HepG2 (cell line): Measurements from ENCODE around the gene TTLL12. TPM values are rescaled to one million over a fixed set of nuclear protein-coding genes. Genes with fewer than 3 reads are reported as not detected.

Experiments used
- ATAC-seq: fragments of 200-7000 bp; cut with Tn5 transposase; 3 replicates; pipeline ENCODE4 v1.9.1; 2020; ENCODE audit warnings: mild to moderate bottlenecking, moderate library complexity
- BruUV-seq: library from RNA; stranded (reverse); fragments of 400-500 nt; replicated peaks from 2 replicates; lab custom pipeline; 2021; lab: Mats Ljungman, UMichigan
- CTCF ChIA-PET: fragments of 300-600 bp; formaldehyde crosslinking; extraction: SDS; loops from one replicate; lab custom pipeline; 2021; ENCODE audit warnings: low total read pairs, inconsistent platforms, low intra/inter-chr PET ratio; lab: Yijun Ruan, JAX
- POLR2A ChIA-PET: fragments of 350-600 bp; sonication (Branson Sonifier 250); formaldehyde crosslinking; loops from one replicate; lab custom pipeline; 2020; ENCODE audit warnings: antibody characterized with exemption, inconsistent platforms; lab: Yijun Ruan, JAX
- DNase-seq: peaks from one replicate; pipeline ENCODE4 v3.0.0-alpha.2; 2015; ENCODE audit warnings: low spot score
- FAIRE-seq: peaks from 3 replicates; lab custom pipeline; 2011; peaks lifted over from hg19 to GRCh38; lab: Jason Lieb, UNC
- H2AFZ ChIP-seq: one replicate; pipeline ENCODE4 v1.6.1; 2011; ENCODE audit warnings: low read length, inconsistent platforms
- H3K27ac ChIP-seq: fragments of 300-600 bp; 3 replicates; pipeline ENCODE4 v1.8.0; 2011; ENCODE audit warnings: mixed run types, mild to moderate bottlenecking, mixed read lengths, low read length, inconsistent platforms; ENCODE audit not compliant: insufficient read depth; ENCODE audit errors: extremely low read length
- H3K27me3 ChIP-seq, 2 experiments: fragments of 200-600 bp in 1 of 2; 2 replicates in 1 of 2; 3 replicates in 1 of 2; pipeline versions ENCODE4 v1.6.0 to v1.8.0; 2011; ENCODE audit warnings: low read length in 2 of 2, mild to moderate bottlenecking in 2 of 2, moderate library complexity in 2 of 2, inconsistent platforms in 1 of 2; ENCODE audit not compliant: insufficient read depth in 2 of 2, control insufficient read depth in 1 of 2
- H3K36me3 ChIP-seq, 2 experiments: fragments of 200-600 bp in 1 of 2; replicated peaks in 1 of 2; 2 replicates in 1 of 2; 3 replicates in 1 of 2; pipeline versions ENCODE4 v1.5.1 to v1.8.0; 2011; ENCODE audit warnings: low read length in 2 of 2, inconsistent platforms in 1 of 2; ENCODE audit not compliant: insufficient read depth in 2 of 2, control insufficient read depth in 1 of 2
- H3K4me1 ChIP-seq: 2 replicates; pipeline ENCODE4 v1.5.1; 2012; ENCODE audit warnings: low read length, inconsistent platforms; ENCODE audit not compliant: insufficient read depth
- H3K4me2 ChIP-seq: 2 replicates; pipeline ENCODE4 v1.6.0; 2011; ENCODE audit warnings: low read depth, low read length, inconsistent platforms
- H3K4me3 ChIP-seq, 3 experiments: fragments of 200-600 bp in 1 of 3; sonication (generic), shearing (Covaris generic) in 1 of 3; replicated peaks in 1 of 3; 2 replicates each; pipeline ENCODE4 v1.5.1; 2011 to 2016; ENCODE audit warnings: low read length in 3 of 3, inconsistent platforms in 2 of 3, low read depth in 2 of 3, mild to moderate bottlenecking in 2 of 3, control low read depth in 1 of 3, mixed read lengths in 1 of 3; ENCODE audit not compliant: insufficient read depth in 1 of 3
- H3K79me2 ChIP-seq: one replicate; pipeline ENCODE4 v1.6.1; 2011; ENCODE audit warnings: low read length, inconsistent platforms; ENCODE audit not compliant: insufficient read depth
- H3K9ac ChIP-seq: 2 replicates; pipeline ENCODE4 v1.6.0; 2011; ENCODE audit warnings: mild to moderate bottlenecking, low read depth, low read length, inconsistent platforms; ENCODE audit not compliant: insufficient read depth
- H3K9me3 ChIP-seq: 2 replicates; pipeline ENCODE4 v1.5.1; 2012; ENCODE audit warnings: mild to moderate bottlenecking, low read length
- H4K20me1 ChIP-seq: 2 replicates; pipeline ENCODE4 v1.6.0; 2011; ENCODE audit warnings: inconsistent platforms, mild to moderate bottlenecking, low read length, moderate library complexity; ENCODE audit not compliant: insufficient read depth
- CCDC6 ChIP-seq: sonication (generic); formaldehyde crosslinking; IDR thresholded peaks from 2 replicates; pipeline ENCODE4 v1.8.1; 2022; ENCODE audit warnings: mild to moderate bottlenecking, missing genetic modification reagents, moderate library complexity
- CEBPB ChIP-seq: IDR thresholded peaks from 2 replicates; pipeline ENCODE4 v1.6.1; 2011; ENCODE audit warnings: low read depth, low read length, improper control_type of control experiment, borderline replicate concordance
- UBTF ChIP-seq: sonication (generic); formaldehyde crosslinking; IDR thresholded peaks from 2 replicates; pipeline ENCODE4 v1.4.0; 2020; ENCODE audit warnings: mild to moderate bottlenecking, missing genetic modification reagents
- ZNF235 ChIP-seq: sonication (generic); formaldehyde crosslinking; IDR thresholded peaks from 2 replicates; pipeline ENCODE4 v1.8.1; 2023; ENCODE audit warnings: mild to moderate bottlenecking, missing genetic modification reagents, borderline replicate concordance
- ZNF660 ChIP-seq: sonication (generic); formaldehyde crosslinking; IDR thresholded peaks from 2 replicates; pipeline ENCODE4 v1.5.1; 2020; ENCODE audit warnings: mild to moderate bottlenecking, low read depth, missing genetic modification reagents, borderline replicate concordance
- WGBS: methylation state at CpG from one replicate; pipeline ENCODE4 v1.1.6; 2017; ENCODE audit warnings: low lambda C conversion rate; 5-methylcytosine and 5-hydroxymethylcytosine counted together
- in situ Hi-C: cut with HindIII; loops from 2 replicates; pipeline ENCODE4 v1.10.0; 2017; ENCODE audit warnings: low pct_unique_long_range_greater_than_20kb; ENCODE audit not compliant: extremely low pct_ligation_motif_present
- intact Hi-C: fragments of 100-400 bp; cut with micrococcal nuclease; formaldehyde crosslinking; loops from one replicate; pipeline ENCODE4 v1.10.0; 2022; ENCODE audit not compliant: unreplicated experiment
- polyA plus RNA-seq, 8 experiments: library from polyadenylated mRNA; depleted of rRNA in 3 of 8; stranded (reverse) in 7 of 8; unstranded in 1 of 8; fragments of >200 nt; fragmentation: Illumina TruSeq in 4 of 8; extraction: Trizol in 4 of 8; gene quantifications; 2 replicates each; pipeline versions ENCODE4 v1.2.1 to v1.2.3, GENCODE V29; 2011 to 2016; ENCODE audit warnings: low read depth in 4 of 8, missing spikeins in 1 of 8, mixed read lengths in 1 of 8; ENCODE audit not compliant: insufficient read depth in 1 of 8
- total RNA-seq, 5 experiments: library from RNA; depleted of rRNA; stranded (reverse); fragments of >200 nt; fragmentation: Illumina TruSeq; extraction: Trizol; gene quantifications; 2 replicates each; pipeline ENCODE4 v1.2.3, GENCODE V29; 2016; ENCODE audit warnings: low read depth in 1 of 5
- TF ChIP-seq, protein P1 (sequence below): sonication (generic); formaldehyde crosslinking; IDR thresholded peaks from 2 replicates; pipeline ENCODE4 v1.4.0; 2020; ENCODE audit warnings: missing genetic modification reagents

TTLL12 gene
- total and polyA plus RNA-seq, 2 of the 13 experiments (the other 11 are each of a cell fraction or from before 2014, with no cell fraction given) = 11.9 to 38.1 TPM

DNA sequence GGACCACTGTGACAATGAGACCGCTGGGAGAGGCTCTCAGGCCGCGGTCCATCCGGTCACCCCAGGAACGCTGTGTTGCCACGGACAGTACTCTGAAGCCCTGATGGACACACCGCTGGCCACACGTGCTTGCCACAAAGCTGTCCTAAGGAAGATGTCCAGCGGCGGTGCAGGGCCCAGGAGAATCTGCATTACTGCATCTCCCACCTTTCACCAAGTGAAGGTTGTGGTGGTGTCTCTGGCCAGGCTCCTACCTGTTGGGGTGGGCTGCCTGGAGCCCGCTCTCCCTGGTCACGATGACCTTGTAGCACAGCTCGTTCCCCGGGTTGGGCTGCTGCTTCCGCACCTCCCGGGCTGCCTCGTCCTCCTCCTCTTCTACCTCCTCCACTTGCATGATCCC is 4.2 kb downstream of the TTLL12 start:
- Histone ChIP-seq H3K79me2 (peaks cover 14% of the 10 kb centered on the region), H3K4me1 (peaks cover 26% of the 10 kb centered on the region), H3K4me2 (no peak overlapping the region), H3K27me3 (no peaks in the 10 kb centered on the region), H3K9me3 (no peaks in the 10 kb centered on the region), H2AFZ (no peak overlapping the region), H3K36me3 (peaks cover 9 to 25% of the 10 kb centered on the region in 2 experiments; a peak in 4 of 5 replicates), H4K20me1 (no peaks in the 10 kb centered on the region), H3K9ac (no peak overlapping the region), H3K4me3 (no peak overlapping the region), H3K27ac (no peak overlapping the region)
- ATAC-seq (no peak), FAIRE-seq (no peak), DNase-seq (no peak)
- ChIA-PET POLR2A (no interaction called here), CTCF (no interaction called here)
- no peak for TF ChIP-seq CCDC6
- no peak for TF ChIP-seq ZNF235
- no peak for TF ChIP-seq UBTF (CRISPR knock-in tag)
- TF ChIP-seq ZNF660 (CRISPR knock-in tag) = no peak
- no peak for TF ChIP-seq CEBPB
- TF ChIP-seq, protein P1, sequence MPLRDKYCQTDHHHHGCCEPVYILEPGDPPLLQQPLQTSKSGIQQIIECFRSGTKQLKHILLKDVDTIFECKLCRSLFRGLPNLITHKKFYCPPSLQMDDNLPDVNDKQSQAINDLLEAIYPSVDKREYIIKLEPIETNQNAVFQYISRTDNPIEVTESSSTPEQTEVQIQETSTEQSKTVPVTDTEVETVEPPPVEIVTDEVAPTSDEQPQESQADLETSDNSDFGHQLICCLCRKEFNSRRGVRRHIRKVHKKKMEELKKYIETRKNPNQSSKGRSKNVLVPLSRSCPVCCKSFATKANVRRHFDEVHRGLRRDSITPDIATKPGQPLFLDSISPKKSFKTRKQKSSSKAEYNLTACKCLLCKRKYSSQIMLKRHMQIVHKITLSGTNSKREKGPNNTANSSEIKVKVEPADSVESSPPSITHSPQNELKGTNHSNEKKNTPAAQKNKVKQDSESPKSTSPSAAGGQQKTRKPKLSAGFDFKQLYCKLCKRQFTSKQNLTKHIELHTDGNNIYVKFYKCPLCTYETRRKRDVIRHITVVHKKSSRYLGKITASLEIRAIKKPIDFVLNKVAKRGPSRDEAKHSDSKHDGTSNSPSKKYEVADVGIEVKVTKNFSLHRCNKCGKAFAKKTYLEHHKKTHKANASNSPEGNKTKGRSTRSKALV (CRISPR knock-in tag) = no peak
- no TSS peak for BruUV-seq
- intact Hi-C loops (no loop called here), in situ Hi-C loops (no loop called here)
- 96% methylated on average over 7 of the region's 17 CpGs for WGBS
